Fibroblast of lung (primary cell): ENCODE data around the gene MACO1. TPM values are rescaled to one million over a fixed set of nuclear protein-coding genes. Genes with fewer than 3 reads are reported as not detected.

ENCODE experiments used
- DNase-seq, 2 donors: peaks; one replicate each; pipeline versions ENCODE4 v3.0.0 to v3.0.0-alpha.2; 2010; ENCODE audit warnings: low read depth in 2 of 2
- H2AFZ ChIP-seq: 2 replicates; pipeline ENCODE4 v1.5.1; 2012; ENCODE audit warnings: low read length, control low read depth, inconsistent platforms
- H3K27ac ChIP-seq: 2 replicates; pipeline ENCODE4 v1.5.1; 2011; ENCODE audit warnings: low read length, control low read depth; ENCODE audit not compliant: insufficient read depth
- H3K27me3 ChIP-seq: 2 replicates; pipeline ENCODE4 v1.5.1; 2011; ENCODE audit warnings: mild to moderate bottlenecking, low read length; ENCODE audit not compliant: control insufficient read depth, insufficient read depth
- H3K36me3 ChIP-seq: 2 replicates; pipeline ENCODE4 v1.5.1; 2011; ENCODE audit warnings: low read length; ENCODE audit not compliant: control insufficient read depth, insufficient read depth
- H3K4me1 ChIP-seq: 2 replicates; pipeline ENCODE4 v1.5.1; 2011; ENCODE audit warnings: low read length; ENCODE audit not compliant: control insufficient read depth, insufficient read depth; ENCODE audit errors: extremely low read depth
- H3K4me2 ChIP-seq: 2 replicates; pipeline ENCODE4 v1.5.1; 2011; ENCODE audit warnings: low read length, control low read depth; ENCODE audit not compliant: insufficient read depth; ENCODE audit errors: extremely low read depth
- H3K4me3 ChIP-seq, 4 experiments: fragments of 200-600 bp in 1 of 4; sonication (generic) in 1 of 4; replicated peaks in 1 of 4; 2 replicates each; pipeline ENCODE4 v1.5.1; 2011 to 2016; ENCODE audit warnings: low read length in 4 of 4, low read depth in 3 of 4, mild to moderate bottlenecking in 3 of 4, control low read depth in 2 of 4, inconsistent platforms in 1 of 4, mixed read lengths in 1 of 4; ENCODE audit not compliant: insufficient read depth in 1 of 4; ENCODE audit errors: control extremely low read depth in 1 of 4
- H3K79me2 ChIP-seq: 2 replicates; pipeline ENCODE4 v1.5.1; 2012; ENCODE audit warnings: mild to moderate bottlenecking, low read length, inconsistent platforms; ENCODE audit not compliant: control insufficient read depth, insufficient read depth
- H3K9ac ChIP-seq: 2 replicates; pipeline ENCODE4 v1.5.1; 2011; ENCODE audit warnings: mild to moderate bottlenecking, low read length, control low read depth; ENCODE audit not compliant: insufficient read depth
- H3K9me3 ChIP-seq: 2 replicates; pipeline ENCODE4 v1.5.1; 2012; ENCODE audit warnings: low read depth, low read length; ENCODE audit not compliant: control insufficient read depth, insufficient read depth
- H4K20me1 ChIP-seq: 2 replicates; pipeline ENCODE4 v1.5.1; 2011; ENCODE audit warnings: low read length; ENCODE audit not compliant: control insufficient read depth, insufficient read depth; ENCODE audit errors: extremely low read depth
- CTCF ChIP-seq, 2 donors: IDR thresholded peaks in 1 of 2; conservative IDR thresholded peaks in 1 of 2; 1 replicate in 1 of 2; 2 replicates in 1 of 2; pipeline ENCODE4 v1.5.1; 2011 to 2012; ENCODE audit warnings: low read length in 2 of 2, control low read depth in 1 of 2, inconsistent platforms in 1 of 2, low read depth in 1 of 2, mild to moderate bottlenecking in 1 of 2
- EZH2 ChIP-seq: IDR thresholded peaks from 2 replicates; pipeline ENCODE4 v1.5.1; 2012; ENCODE audit warnings: low read length, control low read depth, mild to moderate bottlenecking; ENCODE audit errors: missing control alignments
- polyA plus RNA-seq, 2 donors: library from polyadenylated mRNA; depleted of rRNA in 1 of 2; stranded (reverse) in 1 of 2; unstranded in 1 of 2; fragments of >200 nt; gene quantifications; 2 replicates each; pipeline ENCODE4 v1.2.1, GENCODE V29; 2011 to 2012; ENCODE audit warnings: missing spikeins in 1 of 2
- total RNA-seq: library from RNA; depleted of rRNA; stranded (reverse); fragments of >200 nt; gene quantifications from 2 replicates; pipeline ENCODE4 v1.2.1, GENCODE V29; 2014

MACO1 gene
- total and polyA plus RNA-seq, 2 donors (not counting 1 experiment from before 2014, with no cell fraction given), result 14.2 to 17.5 TPM

GRCh38 chr1:25492323-25492722 lies 61.6 kb downstream of the MACO1 start:
- H3K4me3 ChIP-seq, result no peak overlapping the region
- no peaks in the 10 kb centered on the region for H4K20me1 ChIP-seq
- H3K9me3 ChIP-seq, result no peaks in the 10 kb centered on the region
- H3K27me3 ChIP-seq, result no peaks in the 10 kb centered on the region
- no peak overlapping the region for H3K27ac ChIP-seq
- no peaks in the 10 kb centered on the region for H3K79me2 ChIP-seq
- no peak overlapping the region for H2AFZ ChIP-seq
- no peak overlapping the region for H3K4me2 ChIP-seq
- no peak for DNase-seq
- H3K4me1 ChIP-seq, result no peaks in the 10 kb centered on the region
- H3K36me3 ChIP-seq, result peaks cover 4% of the 10 kb centered on the region
- TF ChIP-seq CTCF (conservative IDR thresholded peaks at IDR 0.05 in 1 of 2, IDR thresholded peaks at IDR 0.05 in 1 of 2; ENCODE audit: low read depth in 1 of 2, low read length in 2 of 2) (no peak), EZH2 (no peak)
- no peak overlapping the region for H3K9ac ChIP-seq

- Histone ChIP-seq H3K4me1 (no peaks in the 10 kb centered on the region), H3K9me3 (no peaks in the 10 kb centered on the region), H3K9ac (no peak overlapping the region), H2AFZ (no peak overlapping the region), H3K4me2 (no peak overlapping the region), H3K27me3 (no peaks in the 10 kb centered on the region), H4K20me1 (no peaks in the 10 kb centered on the region), H3K27ac (no peak overlapping the region), H3K4me3 (no peak overlapping the region), H3K36me3 (peaks cover 4% of the 10 kb centered on the region), H3K79me2 (no peaks in the 10 kb centered on the region)
- no peak for DNase-seq
- no peak for TF ChIP-seq EZH2
- no peak for TF ChIP-seq CTCF (conservative IDR thresholded peaks at IDR 0.05 in 1 of 2, IDR thresholded peaks at IDR 0.05 in 1 of 2; ENCODE audit: low read depth in 1 of 2, low read length in 2 of 2)
Observed at GRCh38 chr1:25494952-25495351, 64.3 kb downstream of the MACO1 start.

- H3K4me1 ChIP-seq, result no peaks in the 10 kb centered on the region
- no peak overlapping the region for H3K9ac ChIP-seq
- no peaks in the 10 kb centered on the region for H3K27me3 ChIP-seq
- H2AFZ ChIP-seq, result no peak overlapping the region
- H3K36me3 ChIP-seq, result no peaks in the 10 kb centered on the region
- H4K20me1 ChIP-seq, result no peaks in the 10 kb centered on the region
- no peak overlapping the region for H3K27ac ChIP-seq
- no peak for DNase-seq
- H3K9me3 ChIP-seq, result no peaks in the 10 kb centered on the region
- no peak overlapping the region for H3K4me3 ChIP-seq
- no peak overlapping the region for H3K4me2 ChIP-seq
- no peaks in the 10 kb centered on the region for H3K79me2 ChIP-seq
- TF ChIP-seq EZH2 (no peak), CTCF (conservative IDR thresholded peaks at IDR 0.05 in 1 of 2, IDR thresholded peaks at IDR 0.05 in 1 of 2; ENCODE audit: low read depth in 1 of 2, low read length in 2 of 2) (no peak)
Observed at GRCh38 chr1:25500694-25501093, 70.0 kb downstream of the MACO1 start.
